Daoy (cell line): ENCODE data around the gene ATP2B3. TPM values are rescaled to one million over a fixed set of nuclear protein-coding genes. Genes with fewer than 3 reads are reported as not detected.

ENCODE experiments used
- DNase-seq: peaks from one replicate; pipeline ENCODE4 v3.0.0-alpha.2; 2015; ENCODE audit warnings: low read depth
- total RNA-seq: library from RNA; depleted of rRNA; stranded (reverse); fragments of >200 nt; shearing (Covaris generic); gene quantifications from 2 replicates; pipeline ENCODE4 v1.2.3, GENCODE V29; 2014

The ATP2B3 gene
- total RNA-seq, 1 experiment from 2014 or later, result not detected

DNA sequence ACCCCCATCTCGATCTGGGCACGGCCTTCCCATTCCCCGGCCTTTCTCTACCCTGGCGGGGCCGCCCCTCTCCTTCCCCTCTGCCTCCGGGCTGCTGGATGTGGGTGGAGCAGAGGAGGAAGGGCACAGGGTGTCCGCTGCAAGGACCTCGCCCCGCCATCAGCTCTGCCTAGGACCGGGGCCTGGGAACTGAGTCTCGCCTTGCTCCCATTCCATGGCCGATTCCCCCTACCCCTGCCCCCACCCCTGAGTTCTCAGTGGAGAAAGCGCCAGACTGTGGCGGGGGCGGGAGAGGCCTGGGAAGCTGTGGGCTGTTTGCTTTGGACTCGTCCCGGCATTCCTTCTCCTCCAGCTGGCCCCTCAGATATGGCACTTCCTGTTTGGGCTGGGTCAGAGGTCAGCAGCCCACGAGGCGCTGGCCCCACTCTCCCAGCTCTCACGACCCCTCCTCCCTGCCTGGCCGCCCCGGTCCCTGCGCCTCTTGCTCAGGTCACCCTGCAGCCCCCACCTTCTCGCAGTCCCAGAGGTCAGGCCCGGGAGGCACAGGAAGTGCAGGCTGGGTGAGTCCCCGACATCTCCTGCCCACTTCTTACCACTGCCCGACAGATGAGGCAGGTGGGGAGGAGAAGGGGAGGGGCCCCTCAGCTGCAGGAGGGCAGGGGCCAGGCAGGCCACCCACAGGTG is 29.1 kb upstream of the ATP2B3 start:
- peak; percentile 53 for DNase-seq

- DNase-seq, result no peak
Observed at GRCh38 chrX:153490217-153490930, 27.1 kb upstream of the ATP2B3 start.

- no peak for DNase-seq
Observed at GRCh38 chrX:153491351-153491914, 26.0 kb upstream of the ATP2B3 start.

DNA sequence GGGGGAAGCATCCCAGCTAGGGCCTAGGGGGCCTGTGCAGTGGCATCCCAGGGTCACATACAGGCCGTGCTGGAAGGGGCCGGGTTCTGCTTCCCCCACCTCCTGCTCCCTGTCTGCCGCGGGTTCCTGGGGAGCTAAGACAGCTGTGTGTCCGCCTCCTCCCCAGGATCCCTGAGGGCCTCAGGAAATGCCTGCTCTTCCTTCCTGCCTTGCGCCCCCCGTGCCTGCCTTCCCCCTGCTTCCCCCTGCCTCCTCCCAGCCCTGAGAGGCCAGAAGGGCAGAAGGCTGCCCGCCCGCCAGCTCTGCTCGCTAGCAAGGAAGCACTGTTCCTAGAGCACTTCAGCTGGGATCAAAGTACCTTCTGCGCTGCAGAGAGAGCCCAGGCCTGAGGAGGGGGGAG is 25.5 kb upstream of the ATP2B3 start:
- no peak for DNase-seq

DNA sequence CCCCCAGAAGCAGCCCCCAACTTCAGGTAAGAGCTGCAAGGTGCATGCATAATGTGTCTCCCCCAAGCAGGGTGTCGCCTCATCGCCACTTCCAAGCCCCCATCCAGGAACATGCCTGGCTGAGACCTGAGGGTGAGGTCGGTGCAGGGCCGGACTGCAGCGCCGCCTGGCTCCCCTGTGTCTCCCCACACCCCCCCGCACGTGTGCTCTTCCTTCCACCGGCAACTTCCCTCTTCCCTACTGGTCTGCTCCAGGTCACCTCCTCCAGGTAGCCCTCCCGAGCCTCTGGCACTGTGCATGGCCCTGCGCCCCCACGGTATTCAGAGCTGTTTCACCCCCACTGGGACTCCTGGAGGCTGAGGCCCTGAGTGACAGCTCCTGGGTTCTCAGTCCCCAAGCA is 24.9 kb upstream of the ATP2B3 start:
- no peak for DNase-seq

GRCh38 chrX:153493085-153493484 is 24.4 kb upstream of the ATP2B3 start:
- DNase-seq, result no peak

DNA sequence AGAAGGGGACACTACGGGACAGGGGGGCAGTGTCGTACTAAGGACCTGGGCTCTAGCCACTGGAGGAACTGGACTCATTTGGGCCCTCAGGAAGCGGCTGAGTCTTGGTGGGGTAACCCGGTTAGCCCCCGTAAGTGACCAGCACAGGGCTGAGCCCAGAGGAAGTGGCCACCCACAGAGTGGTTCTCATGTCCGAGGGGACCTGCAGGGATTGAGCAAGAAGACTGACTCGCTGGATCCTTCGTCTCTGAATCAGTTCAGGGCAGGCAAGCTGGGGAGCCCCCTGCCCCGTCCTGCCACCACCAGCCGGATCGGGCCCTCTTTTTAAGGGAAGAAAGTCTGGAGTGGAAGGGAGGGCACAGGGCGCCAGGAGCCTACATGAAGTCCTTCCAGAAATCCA is 23.4 kb upstream of the ATP2B3 start:
- DNase-seq, result no peak

- DNase-seq, result peak; percentile 58
Observed at GRCh38 chrX:153494541-153495361, 22.7 kb upstream of the ATP2B3 start, which contains the start of gene BGN. Gene BGN (plus strand): TSS chrX:153494980. CDS start chrX:153504632, 9,652 bp downstream.

GRCh38 chrX:153495362-153495751 is 22.1 kb upstream of the ATP2B3 start:
- DNase-seq, result peak; percentile 37

GRCh38 chrX:153495903-153496589 is 21.4 kb upstream of the ATP2B3 start:
- no peak for DNase-seq

GRCh38 chrX:153496590-153496959 is 20.9 kb upstream of the ATP2B3 start:
- DNase-seq, result no peak

GRCh38 chrX:153498453-153498852 is 19.0 kb upstream of the ATP2B3 start:
- no peak for DNase-seq

GRCh38 chrX:153499341-153499740 is 18.1 kb upstream of the ATP2B3 start:
- no peak for DNase-seq

GRCh38 chrX:153499876-153500275 is 17.6 kb upstream of the ATP2B3 start:
- no peak for DNase-seq

DNA sequence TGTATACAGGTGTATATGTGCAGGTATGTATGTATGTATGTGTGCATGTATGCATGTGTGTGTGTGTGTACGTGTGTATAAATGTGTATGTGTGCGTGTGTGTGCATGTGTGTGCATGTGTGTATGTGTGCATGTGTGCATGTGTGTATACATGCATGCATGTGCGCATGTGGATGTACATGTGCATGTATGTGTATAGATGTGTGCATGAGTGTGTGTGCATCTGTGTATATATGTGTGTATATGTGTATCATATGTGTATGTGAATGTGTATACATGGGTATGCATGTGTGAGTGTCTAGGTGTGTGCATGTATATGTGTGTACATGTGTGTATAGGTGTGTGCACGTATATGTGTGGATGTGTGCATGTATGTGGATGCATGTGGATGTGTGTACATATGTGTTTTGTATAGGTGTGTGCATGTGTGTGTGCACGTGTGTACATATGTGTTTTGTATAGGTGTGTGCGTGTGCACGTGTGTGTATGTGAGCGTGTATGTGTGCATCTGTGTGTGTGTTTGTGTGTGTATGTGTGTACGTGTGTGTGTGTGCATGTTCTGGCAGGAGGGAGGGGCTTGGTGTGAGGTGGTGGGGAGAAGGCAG is 16.7 kb upstream of the ATP2B3 start:
- no peak for DNase-seq

GRCh38 chrX:153501530-153501929 is 15.9 kb upstream of the ATP2B3 start:
- no peak for DNase-seq

DNA sequence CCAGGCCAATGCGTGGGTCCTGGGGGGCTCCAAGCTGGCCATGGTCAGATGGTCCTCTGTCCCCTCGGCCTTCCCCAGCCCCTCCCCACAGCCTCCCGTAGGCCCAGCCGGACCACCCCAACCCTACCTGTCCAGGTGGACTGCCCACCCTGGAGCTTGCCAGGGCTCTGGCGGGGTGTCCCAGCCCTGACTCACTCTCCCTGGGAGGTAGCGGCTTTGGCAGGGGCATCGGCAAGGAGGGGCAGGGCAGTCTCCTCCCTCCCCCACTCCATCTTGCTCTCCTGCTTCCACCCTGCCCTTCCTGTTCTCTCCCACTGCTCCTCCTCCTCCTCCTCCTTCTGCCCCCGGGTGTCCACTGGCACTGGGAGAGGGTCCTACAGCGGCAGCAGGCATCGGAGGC is 15.3 kb upstream of the ATP2B3 start:
- DNase-seq, result peak; percentile 65

DNA sequence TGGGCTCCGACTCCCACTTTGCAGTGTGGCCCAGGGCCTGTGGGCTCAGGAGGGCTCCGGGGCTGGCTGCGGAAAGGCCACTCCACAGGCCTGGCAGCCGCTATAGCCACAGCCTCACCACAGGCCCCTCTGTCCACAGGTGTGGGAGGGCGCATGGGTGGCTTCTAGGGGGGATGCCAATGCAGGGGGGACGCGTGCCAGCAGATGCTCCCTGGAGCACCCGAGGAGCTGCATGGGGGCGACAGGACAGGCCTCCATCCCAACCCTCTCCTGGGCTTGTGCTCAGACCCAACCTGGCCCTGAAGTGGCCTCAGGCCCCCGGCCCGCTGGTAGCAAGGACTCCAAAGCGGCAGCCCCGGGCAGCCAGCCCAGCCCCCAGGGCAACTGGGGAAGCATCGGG is 14.6 kb upstream of the ATP2B3 start:
- no peak for DNase-seq

- DNase-seq, result no peak
Observed at GRCh38 chrX:153504445-153505016, 12.9 kb upstream of the ATP2B3 start.

DNA sequence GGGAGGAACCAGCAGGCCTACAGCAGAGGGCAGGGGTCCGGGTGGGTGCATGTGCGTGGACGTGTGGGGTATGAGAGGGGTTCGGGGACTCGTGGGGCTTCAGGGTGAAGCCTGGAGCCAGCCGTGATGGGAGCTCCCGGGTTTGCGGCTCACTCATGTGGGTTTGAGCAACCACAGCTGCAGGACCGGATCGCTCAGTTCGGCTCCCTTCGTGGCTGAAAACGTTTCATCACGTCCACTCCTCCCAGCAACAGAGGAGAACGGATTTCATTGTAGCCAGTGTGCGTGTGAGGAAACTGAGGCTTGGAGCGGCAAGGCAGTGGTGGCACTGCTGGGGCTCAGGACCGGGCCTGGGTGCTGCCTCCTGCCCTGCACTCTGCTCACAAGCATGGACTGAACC is 12.1 kb upstream of the ATP2B3 start:
- DNase-seq, result no peak
